NB4 (cell line): ENCODE measurements around the gene NECAB3.

ENCODE experiments used
- POLR2A ChIP-seq: IDR thresholded peaks from 2 replicates; pipeline ENCODE4 v1.6.1; 2011; ENCODE audit warnings: mild to moderate bottlenecking; ENCODE audit not compliant: insufficient read length; ENCODE audit errors: extremely low read depth
- TF ChIP-seq, protein P1 (sequence below): IDR thresholded peaks from one replicate; pipeline ENCODE4 v1.5.1; 2012; ENCODE audit warnings: low read depth, low read length
- TF ChIP-seq, protein P2 (sequence below): IDR thresholded peaks from 2 replicates; pipeline ENCODE4 v1.6.1; 2011; ENCODE audit warnings: low read depth, low read length

DNA sequence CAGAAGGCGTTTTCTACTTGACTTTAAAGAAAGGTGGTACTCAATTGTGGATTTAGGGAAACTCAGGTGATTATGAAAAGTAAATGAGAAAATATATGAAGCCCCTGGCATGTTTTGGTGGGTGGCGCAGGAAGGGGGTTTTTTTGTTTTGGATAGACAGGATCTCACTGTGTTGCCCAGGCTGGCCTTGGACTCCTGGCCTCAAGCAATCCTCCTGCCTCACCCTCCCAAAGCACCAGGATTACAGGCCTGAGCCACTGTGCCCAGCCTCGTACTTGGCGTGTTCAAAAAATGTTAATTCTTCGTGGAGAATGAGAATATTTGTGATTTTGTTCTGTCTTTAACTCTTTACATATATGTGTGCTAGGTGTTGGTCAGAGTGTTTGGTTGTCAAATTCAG lies 44.2 kb downstream of the NECAB3 start:
- TF ChIP-seq, protein P1, sequence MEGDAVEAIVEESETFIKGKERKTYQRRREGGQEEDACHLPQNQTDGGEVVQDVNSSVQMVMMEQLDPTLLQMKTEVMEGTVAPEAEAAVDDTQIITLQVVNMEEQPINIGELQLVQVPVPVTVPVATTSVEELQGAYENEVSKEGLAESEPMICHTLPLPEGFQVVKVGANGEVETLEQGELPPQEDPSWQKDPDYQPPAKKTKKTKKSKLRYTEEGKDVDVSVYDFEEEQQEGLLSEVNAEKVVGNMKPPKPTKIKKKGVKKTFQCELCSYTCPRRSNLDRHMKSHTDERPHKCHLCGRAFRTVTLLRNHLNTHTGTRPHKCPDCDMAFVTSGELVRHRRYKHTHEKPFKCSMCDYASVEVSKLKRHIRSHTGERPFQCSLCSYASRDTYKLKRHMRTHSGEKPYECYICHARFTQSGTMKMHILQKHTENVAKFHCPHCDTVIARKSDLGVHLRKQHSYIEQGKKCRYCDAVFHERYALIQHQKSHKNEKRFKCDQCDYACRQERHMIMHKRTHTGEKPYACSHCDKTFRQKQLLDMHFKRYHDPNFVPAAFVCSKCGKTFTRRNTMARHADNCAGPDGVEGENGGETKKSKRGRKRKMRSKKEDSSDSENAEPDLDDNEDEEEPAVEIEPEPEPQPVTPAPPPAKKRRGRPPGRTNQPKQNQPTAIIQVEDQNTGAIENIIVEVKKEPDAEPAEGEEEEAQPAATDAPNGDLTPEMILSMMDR: no peak
- no peak for TF ChIP-seq POLR2A
- TF ChIP-seq, protein P2, sequence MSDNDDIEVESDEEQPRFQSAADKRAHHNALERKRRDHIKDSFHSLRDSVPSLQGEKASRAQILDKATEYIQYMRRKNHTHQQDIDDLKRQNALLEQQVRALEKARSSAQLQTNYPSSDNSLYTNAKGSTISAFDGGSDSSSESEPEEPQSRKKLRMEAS: no peak
